GM12878 (cell line): ENCODE measurements around the gene METRN. TPM values are rescaled to one million over a fixed set of nuclear protein-coding genes. Genes with fewer than 3 reads are reported as not detected.

Experiments
- BHLHE40 ChIP-seq, 2 experiments: fragments of 450-650 bp in 1 of 2; IDR thresholded peaks; 2 replicates each; pipeline ENCODE4 v1.6.1; 2011 to 2017; ENCODE audit warnings: low read depth in 2 of 2, borderline replicate concordance in 1 of 2, improper control_type of control experiment in 1 of 2, low read length in 1 of 2, mild to moderate bottlenecking in 1 of 2
- CEBPB ChIP-seq, 2 experiments: fragments of 150-350 bp in 1 of 2; IDR thresholded peaks; 2 replicates each; pipeline ENCODE4 v1.6.1; 2012 to 2014; ENCODE audit warnings: low read depth in 2 of 2, low read length in 2 of 2, borderline replicate concordance in 1 of 2, inconsistent platforms in 1 of 2
- RAD21 ChIP-seq: IDR thresholded peaks from 2 replicates; pipeline ENCODE4 v1.6.1; 2011; ENCODE audit warnings: mild to moderate bottlenecking, low read depth, low read length, moderate library complexity; ENCODE audit not compliant: insufficient read depth
- SIN3A ChIP-seq: IDR thresholded peaks from 2 replicates; pipeline ENCODE4 v1.6.1; 2012; ENCODE audit warnings: low read depth, low read length, improper control_type of control experiment
- polyA plus RNA-seq, 11 experiments: library from polyadenylated mRNA; depleted of rRNA in 4 of 11; unstranded in 6 of 11; stranded (reverse) in 5 of 11; fragments of >200 nt; fragmentation: Nextera tagmentation in 4 of 11; fragmentation: Illumina TruSeq in 1 of 11; extraction: Ambion mirVana in 4 of 11; extraction: Trizol in 1 of 11; gene quantifications; 1 replicate in 1 of 11; 2 replicates in 10 of 11; pipeline versions ENCODE4 v1.2.1 to v1.2.3, GENCODE V29; 2011 to 2016; ENCODE audit warnings: inconsistent platforms in 2 of 11, missing spikeins in 2 of 11, low read depth in 1 of 11
- total RNA-seq, 4 experiments: library from RNA; depleted of rRNA in 3 of 4; stranded (reverse); fragments of >200 nt in 3 of 4; fragmentation: Illumina TruSeq in 1 of 4; extraction: Trizol in 1 of 4; gene quantifications; 2 replicates each; pipeline versions ENCODE4 v1.2.1 to v1.2.3, GENCODE V29; 2013 to 2021
- TF ChIP-seq, protein P1 (sequence below): fragments of 450-650 bp; IDR thresholded peaks from 2 replicates; pipeline ENCODE4 v1.6.1; 2018; ENCODE audit warnings: mild to moderate bottlenecking, low read depth, moderate library complexity; ENCODE audit not compliant: partially characterized antibody
- TF ChIP-seq, protein P2 (sequence below): IDR thresholded peaks from 2 replicates; pipeline ENCODE4 v1.6.1; 2011; ENCODE audit warnings: mild to moderate bottlenecking, low read depth, low read length, moderate library complexity; ENCODE audit not compliant: insufficient replicate concordance

METRN gene
- total and polyA plus RNA-seq, 10 of the 15 experiments (the other 5 are each of a cell fraction or from before 2014, with no cell fraction given): 0.11 to 12.8 (median 1.1) TPM; not detected in 1

- no peak for TF ChIP-seq CEBPB (IDR thresholded peaks at IDR 0.05; ENCODE audit: borderline replicate concordance in 1 of 2, low read depth in 2 of 2, low read length in 2 of 2)
- no peak for TF ChIP-seq RAD21
- no peak for TF ChIP-seq SIN3A
- TF ChIP-seq, protein P1, sequence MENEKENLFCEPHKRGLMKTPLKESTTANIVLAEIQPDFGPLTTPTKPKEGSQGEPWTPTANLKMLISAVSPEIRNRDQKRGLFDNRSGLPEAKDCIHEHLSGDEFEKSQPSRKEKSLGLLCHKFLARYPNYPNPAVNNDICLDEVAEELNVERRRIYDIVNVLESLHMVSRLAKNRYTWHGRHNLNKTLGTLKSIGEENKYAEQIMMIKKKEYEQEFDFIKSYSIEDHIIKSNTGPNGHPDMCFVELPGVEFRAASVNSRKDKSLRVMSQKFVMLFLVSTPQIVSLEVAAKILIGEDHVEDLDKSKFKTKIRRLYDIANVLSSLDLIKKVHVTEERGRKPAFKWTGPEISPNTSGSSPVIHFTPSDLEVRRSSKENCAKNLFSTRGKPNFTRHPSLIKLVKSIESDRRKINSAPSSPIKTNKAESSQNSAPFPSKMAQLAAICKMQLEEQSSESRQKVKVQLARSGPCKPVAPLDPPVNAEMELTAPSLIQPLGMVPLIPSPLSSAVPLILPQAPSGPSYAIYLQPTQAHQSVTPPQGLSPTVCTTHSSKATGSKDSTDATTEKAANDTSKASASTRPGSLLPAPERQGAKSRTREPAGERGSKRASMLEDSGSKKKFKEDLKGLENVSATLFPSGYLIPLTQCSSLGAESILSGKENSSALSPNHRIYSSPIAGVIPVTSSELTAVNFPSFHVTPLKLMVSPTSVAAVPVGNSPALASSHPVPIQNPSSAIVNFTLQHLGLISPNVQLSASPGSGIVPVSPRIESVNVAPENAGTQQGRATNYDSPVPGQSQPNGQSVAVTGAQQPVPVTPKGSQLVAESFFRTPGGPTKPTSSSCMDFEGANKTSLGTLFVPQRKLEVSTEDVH: no peak
- TF ChIP-seq BHLHE40 (IDR thresholded peaks at IDR 0.05; ENCODE audit: borderline replicate concordance in 1 of 2, low read depth in 2 of 2, low read length in 1 of 2): no peak
- TF ChIP-seq, protein P2, sequence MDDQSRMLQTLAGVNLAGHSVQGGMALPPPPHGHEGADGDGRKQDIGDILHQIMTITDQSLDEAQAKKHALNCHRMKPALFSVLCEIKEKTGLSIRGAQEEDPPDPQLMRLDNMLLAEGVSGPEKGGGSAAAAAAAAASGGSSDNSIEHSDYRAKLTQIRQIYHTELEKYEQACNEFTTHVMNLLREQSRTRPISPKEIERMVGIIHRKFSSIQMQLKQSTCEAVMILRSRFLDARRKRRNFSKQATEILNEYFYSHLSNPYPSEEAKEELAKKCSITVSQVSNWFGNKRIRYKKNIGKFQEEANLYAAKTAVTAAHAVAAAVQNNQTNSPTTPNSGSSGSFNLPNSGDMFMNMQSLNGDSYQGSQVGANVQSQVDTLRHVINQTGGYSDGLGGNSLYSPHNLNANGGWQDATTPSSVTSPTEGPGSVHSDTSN: no peak
Measured at GRCh38 chr16:725041-725376, 10.1 kb downstream of the METRN start (continued).
